ENCODE data around the gene CNPY4.
"Not testable (repeated sequence)": the region's sequence is repeated elsewhere in the genome, so short reads cannot be mapped to it uniquely, and the experiment has no call there.

The CNPY4 gene

DNA sequence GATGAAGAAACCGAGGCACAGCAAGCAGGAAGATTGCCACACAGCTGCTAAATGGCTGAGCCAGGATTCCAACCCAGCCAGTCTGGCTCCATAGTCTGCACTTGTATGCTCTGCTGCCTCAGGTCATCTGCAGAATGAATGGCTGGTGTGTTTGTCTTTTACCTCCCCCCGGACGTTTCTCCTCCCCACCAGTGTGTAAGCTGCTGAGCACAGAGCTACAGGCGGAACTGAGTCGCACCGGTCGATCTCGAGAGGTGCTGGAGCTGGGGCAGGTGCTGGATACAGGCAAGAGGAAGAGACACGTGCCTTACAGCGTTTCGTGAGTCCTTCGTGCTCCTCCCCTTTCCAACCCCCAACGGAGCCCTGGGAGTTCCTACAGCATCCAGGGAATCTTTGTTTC is 2.6 kb downstream of the CNPY4 start:
- peak; percentile 91 to 98 for DNase-seq

DNA sequence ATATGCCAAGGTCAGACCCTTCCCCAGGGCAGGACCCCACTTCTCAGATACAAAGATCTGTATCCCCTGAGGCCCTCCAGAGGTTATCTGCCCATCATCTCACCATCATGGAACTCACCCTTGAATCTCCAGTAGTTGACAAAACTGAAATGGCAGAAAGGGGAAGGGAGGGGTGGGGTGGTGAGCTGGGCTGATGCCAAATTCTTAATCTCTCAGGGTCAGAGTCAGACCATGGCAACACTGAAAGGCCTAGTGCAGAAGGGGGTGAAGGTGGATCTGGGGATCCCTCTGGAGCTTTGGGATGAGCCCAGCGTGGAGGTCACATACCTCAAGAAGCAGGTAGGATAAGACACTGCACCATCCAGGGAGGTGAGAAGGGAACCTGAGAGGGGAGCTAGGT is 3.1 kb downstream of the CNPY4 start:
- no peak for DNase-seq

DNA sequence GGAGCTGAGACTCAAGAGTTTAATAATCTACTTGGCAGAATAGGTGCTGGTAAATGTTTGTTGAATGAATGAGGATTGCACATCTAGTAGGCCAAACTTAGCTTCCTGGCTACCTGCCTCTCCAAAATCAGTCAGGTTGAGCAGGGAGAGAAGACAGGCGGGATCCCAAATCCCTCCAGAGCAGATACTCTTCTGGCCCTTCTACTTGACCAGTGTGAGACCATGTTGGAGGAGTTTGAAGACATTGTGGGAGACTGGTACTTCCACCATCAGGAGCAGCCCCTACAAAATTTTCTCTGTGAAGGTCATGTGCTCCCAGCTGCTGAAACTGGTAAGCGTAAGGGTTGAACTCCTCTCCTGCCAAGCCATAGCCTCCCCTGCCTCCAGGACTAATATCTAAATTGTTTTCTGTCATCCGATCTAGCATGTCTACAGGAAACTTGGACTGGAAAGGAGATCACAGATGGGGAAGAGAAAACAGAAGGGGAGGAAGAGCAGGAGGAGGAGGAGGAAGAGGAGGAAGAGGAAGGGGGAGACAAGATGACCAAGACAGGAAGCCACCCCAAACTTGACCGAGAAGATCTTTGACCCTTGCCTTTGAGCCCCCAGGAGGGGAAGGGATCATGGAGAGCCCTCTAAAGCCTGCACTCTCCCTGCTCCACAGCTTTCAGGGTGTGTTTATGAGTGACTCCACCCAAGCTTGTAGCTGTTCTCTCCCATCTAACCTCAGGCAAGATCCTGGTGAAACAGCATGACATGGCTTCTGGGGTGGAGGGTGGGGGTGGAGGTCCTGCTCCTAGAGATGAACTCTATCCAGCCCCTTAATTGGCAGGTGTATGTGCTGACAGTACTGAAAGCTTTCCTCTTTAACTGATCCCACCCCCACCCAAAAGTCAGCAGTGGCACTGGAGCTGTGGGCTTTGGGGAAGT is 5.1 kb downstream of the CNPY4 start:
- no peak for DNase-seq

GRCh38 chr7:100126239-100126930 is 7.0 kb downstream of the CNPY4 start:
- DNase-seq, result peak in 1 of 2 experiments; percentile 62

GRCh38 chr7:100126931-100127865 is 7.8 kb downstream of the CNPY4 start, which contains the start of gene MBLAC1:
Gene MBLAC1, plus strand, starts transcription at chr7:100126967. Its CDS starts 429 bp downstream, at chr7:100127396.
- DNase-seq, result peak; percentile 93 to 95

DNA sequence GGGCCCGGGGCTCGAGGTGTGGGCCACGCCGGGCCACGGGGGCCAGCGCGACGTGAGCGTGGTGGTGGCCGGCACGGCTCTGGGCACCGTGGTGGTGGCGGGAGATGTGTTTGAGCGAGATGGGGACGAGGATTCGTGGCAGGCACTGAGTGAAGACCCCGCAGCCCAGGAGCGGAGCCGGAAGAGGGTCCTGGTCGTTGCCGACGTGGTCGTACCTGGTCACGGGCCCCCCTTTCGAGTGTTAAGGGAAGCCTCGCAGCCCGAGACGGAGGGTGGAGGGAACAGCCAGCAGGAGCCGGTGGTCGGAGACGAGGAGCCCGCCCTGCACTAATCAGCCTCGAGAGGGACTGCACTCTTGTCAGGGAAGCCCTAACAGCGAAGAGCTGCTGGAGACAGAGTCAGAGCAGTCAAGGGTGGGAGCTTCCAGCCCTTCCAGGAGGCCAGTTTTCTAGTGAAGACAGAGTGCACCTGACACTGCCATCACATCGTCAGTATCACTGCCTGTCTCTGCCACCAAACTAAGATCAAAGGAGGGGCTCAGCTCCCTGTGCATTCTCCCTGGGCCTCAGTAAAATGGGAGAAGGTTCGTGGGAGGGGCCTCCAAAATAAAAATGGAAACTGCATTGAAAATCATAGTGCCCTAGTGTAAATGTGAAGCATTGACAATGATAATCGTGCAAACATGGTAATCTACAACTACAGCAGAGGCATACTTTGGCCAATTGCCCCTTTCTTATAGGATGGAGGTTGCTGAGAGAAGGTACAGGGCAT is 8.6 kb downstream of the CNPY4 start:
- DNase-seq, result no peak

DNA sequence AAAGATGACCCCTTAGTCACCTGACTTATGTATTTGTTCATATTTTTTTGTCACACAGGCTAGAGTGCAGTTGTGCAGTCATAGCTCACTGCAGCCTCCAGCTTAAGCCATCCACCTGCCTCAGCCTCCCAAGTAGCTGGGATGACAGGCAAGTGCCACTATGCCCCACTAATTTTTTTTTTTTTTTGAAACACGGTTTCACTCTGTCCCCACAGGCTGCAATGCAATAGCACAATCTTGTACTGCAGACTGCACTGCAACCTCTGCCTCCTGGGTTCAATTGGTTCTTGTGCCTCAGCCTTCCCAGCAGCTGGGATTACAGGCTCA is 9.2 kb downstream of the CNPY4 start:
- DNase-seq, result no peak

- DNase-seq, result not testable (repeated sequence)
Observed at GRCh38 chr7:100130220-100130607, 10.8 kb downstream of the CNPY4 start.

GRCh38 chr7:100130608-100131453 is 11.4 kb downstream of the CNPY4 start:
- peak; percentile 82 to 92 for DNase-seq

DNA sequence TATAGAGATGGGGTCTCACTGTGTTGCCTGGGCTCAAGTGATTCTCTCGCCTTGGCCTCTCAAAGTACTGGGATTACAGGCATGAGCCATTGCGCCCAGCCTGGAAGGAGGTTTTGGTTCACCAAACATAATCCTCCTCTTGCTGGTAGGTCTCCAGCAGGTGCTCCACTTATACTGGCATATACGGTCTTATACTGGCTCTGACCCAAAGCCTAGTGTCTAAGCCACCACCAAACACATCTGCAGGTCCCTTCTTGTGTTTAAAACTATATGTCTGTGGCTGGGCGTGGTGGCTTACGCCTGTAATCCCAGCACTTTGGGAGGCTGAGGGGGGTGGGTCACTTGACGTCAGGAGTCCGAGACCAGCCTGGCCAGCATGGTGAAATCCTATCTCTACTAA is 12.7 kb downstream of the CNPY4 start:
- DNase-seq, result peak in 1 of 2 experiments; percentile 31

- peak; percentile 77 to 79 for DNase-seq
Observed at GRCh38 chr7:100132697-100133151, 13.3 kb downstream of the CNPY4 start.

- DNase-seq, result peak in 1 of 2 experiments; percentile 33
Observed at GRCh38 chr7:100137851-100138760, 18.7 kb downstream of the CNPY4 start.

GRCh38 chr7:100141555-100141949 is 22.1 kb downstream of the CNPY4 start:
- DNase-seq, result no peak

GRCh38 chr7:100142461-100142860 is 23.0 kb downstream of the CNPY4 start:
- DNase-seq, result no peak

GRCh38 chr7:100146350-100146749 is 26.9 kb downstream of the CNPY4 start:
- not testable (repeated sequence) for DNase-seq

- DNase-seq, result no peak
Observed at GRCh38 chr7:100147278-100147677, 27.8 kb downstream of the CNPY4 start.

GRCh38 chr7:100148225-100148558 is 28.8 kb downstream of the CNPY4 start:
- no peak for DNase-seq

- DNase-seq, result peak; percentile 99 to 100
Observed at GRCh38 chr7:100148559-100149328, 29.3 kb downstream of the CNPY4 start, which contains the start of gene LAMTOR4. Gene LAMTOR4, plus strand, starts transcription at chr7:100148918. Its CDS starts 55 bp downstream, at chr7:100148973.

GRCh38 chr7:100152404-100152803 is 33.0 kb downstream of the CNPY4 start:
- DNase-seq, result no peak

Measured in NCI-H2081 (cell line).